NCI-H1092 treated with DMSO at 0.1 percent for 48 hours (cell line): Measurements from ENCODE around the gene MOB3B.

ENCODE experiments used
- DNase-seq: peaks from one replicate; lab custom pipeline; 2025; lab: John Stamatoyannopoulos, UW

The MOB3B gene

DNA sequence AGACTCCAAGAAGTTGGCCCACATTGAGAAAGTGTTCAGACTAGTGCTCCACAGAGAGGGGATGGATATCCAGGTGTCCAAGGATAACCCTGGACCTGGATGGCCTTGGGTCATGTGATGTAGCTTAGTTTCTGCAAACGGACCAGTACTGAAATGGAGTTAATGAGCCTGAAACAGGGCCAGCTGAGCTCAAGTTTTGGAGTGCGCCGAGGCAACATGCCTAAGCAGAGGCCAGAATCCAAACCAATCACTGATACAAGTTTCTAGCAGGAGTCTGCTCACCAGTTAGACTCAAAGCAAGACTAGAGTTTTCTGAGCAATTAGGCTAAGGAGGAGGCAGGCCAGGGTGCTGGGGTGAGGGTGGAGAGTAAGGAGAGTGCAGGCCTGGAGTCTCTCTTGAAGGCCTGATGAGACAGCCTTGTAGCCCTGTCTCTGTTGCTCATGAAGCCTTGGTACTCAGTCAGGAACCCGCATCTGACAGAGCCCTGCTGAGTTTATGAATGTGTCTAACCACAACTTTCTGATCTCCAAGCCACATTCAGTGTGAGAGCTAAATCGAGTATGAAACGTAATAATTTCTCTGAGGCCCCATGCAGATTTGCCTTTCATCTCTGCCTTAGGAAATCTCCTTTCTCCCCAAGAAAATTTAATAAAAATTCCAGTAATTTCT is 163.8 kb downstream of the MOB3B start:
- DNase-seq, result no peak

DNA sequence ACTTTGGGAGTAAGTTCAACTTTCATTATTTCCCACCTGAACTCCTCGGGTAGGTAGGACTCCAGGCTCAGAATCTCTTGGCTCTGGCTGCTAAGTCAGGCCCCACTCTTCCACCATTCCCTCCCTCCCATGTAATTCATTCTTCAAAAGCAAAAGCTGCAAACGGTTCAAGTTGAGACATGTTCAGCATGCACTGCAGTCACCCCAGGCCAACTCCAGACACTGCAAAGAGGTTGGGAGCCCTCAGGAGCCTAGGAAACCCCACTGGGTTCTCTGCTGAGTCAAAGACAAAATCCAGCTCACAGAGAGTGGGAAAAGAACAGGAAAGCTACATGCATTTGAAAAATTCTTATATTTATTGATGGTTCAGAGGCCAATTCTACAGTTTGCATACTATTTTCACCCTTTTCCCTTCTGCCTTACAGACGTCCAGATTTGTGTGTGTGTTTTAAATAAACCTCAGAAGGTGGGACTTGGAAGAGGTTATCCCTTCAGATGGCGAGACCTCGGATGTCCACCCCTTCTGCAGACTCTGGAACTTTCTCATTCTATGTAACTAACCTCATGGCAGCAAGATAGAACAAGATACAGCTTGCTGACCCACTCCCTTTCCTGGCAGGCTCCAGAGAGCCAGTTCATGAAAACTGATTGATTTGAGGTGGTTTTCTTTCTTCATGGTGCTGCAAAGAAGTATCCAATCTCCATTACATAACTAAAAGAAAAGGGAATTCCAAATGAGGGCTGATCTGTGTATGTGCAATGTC is 167.0 kb downstream of the MOB3B start:
- no peak for DNase-seq

DNA sequence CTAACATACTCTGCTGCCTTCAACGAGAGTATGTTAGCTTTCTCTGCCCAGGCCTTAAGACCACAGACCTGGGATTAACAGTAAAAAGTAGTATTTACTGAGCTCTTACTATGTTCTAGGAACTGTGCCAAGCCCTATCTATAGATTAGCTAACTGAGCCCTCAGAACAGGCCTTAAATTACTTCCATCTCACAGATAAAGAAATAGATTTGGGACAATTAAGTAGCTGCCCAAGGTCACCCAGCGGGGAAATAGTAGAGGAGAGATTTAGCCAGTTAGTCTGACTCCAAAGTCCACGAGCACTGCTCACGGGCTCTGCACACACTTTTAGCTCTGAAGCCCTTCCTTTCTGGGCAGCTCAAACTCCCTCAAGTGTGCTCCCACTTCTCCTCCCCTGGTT is 168.1 kb downstream of the MOB3B start:
- no peak for DNase-seq

- no peak for DNase-seq
Observed at GRCh38 chr9:27359763-27360162, 169.9 kb downstream of the MOB3B start.

- no peak for DNase-seq
Observed at GRCh38 chr9:27358007-27358406, 171.6 kb downstream of the MOB3B start.

DNA sequence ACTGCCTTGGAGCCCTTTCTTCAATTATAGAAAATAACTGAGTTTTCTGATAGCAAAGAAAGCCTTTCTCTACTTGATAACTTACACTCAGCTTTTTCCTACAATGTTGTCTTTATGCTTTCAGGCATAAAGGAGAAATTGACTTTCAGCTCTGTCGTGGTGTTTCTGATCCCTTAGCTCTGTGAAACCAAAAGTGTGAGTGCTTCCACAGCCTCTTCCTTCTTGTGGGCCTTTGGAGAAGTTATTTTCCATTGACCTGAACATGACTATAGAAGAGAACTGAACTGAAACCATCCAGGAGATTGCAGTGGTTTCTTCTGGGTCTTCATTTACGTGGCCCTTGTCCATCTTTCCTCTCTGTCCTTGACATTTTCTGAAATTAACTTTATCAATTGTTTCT is 173.2 kb downstream of the MOB3B start:
- no peak for DNase-seq

DNA sequence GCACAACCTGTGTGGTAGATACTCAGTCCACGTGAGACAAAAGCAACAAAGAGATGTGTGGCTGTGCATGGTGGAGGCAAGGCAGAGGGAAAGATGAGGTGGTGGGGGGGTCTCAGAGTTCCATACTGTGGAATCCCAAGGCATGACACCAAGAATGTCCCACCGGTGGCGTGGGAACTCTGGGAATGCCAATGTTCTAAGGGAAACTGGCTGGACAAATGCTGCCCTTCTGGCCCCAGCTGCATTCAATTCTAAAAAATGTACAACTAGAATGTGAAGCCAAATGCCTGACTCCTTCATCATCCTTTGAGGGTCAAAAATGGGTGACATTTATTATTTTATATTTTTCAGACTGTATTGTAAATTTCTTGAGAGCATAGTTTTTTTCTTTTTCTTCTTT is 174.4 kb downstream of the MOB3B start:
- DNase-seq, result no peak

- DNase-seq, result peak; percentile 7
Observed at GRCh38 chr9:27353474-27354229, 176.0 kb downstream of the MOB3B start.

- DNase-seq, result no peak
Observed at GRCh38 chr9:27353166-27353473, 176.5 kb downstream of the MOB3B start.

DNA sequence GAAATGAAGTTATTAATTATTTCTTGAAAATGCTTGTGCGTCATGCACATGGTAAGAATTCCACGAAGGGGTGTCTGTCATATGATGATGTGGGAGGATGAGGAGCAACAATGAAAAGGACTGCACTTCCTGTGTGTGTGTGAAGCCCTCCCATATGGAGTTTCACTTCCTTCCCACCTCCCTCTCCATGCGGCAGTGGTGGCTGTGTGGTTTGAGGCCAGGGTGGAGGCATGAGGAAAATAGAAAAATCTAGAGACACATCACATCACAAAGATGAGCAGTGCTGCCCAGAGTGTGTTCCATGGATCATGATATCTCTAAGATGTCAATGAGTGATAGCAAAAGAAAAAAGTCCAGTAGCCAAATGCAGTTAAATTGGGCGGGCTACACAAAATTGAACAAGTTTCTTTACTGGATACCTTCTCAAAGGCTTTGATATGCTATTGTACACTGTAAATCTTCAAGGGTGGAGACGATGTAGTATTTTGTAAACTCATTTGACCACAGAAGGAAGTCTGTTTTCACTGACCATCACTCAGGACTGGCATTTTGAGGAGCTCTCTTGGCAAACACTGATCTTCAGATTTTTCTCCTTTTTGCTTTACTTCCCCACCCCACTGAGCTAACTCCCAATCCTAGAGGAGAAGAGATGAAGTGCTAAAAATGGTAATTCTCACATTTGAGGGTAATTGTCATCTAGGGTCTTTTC is 177.0 kb downstream of the MOB3B start:
- no peak for DNase-seq

DNA sequence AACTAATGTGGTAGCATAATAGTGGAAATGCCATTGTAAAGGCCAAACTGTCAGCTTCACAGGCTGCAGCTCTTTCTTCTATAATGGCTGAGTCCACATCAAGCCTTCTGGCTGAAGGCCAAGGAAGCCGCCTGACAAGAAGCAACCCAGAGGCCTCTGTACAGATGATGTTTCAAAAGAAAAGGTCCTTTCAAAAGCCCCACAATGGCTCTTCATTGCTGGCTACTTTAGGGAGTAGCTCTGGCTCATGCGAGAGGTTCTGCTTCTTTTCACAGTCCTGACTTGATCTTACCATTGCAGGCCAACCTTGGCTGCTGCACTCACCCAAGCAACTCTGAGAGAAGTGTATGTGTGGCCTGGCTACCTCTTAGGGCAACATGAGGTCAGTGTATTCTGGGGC is 178.2 kb downstream of the MOB3B start:
- no peak for DNase-seq

GRCh38 chr9:27350382-27350976 is 179.1 kb downstream of the MOB3B start:
- no peak for DNase-seq

- peak; percentile 49 for DNase-seq
Observed at GRCh38 chr9:27349698-27350080, 179.9 kb downstream of the MOB3B start.

GRCh38 chr9:27348785-27349697 is 180.6 kb downstream of the MOB3B start:
- DNase-seq, result peak; percentile 49

GRCh38 chr9:27347889-27348288 is 181.7 kb downstream of the MOB3B start:
- no peak for DNase-seq

GRCh38 chr9:27344776-27345175 is 184.8 kb downstream of the MOB3B start:
- no peak for DNase-seq

DNA sequence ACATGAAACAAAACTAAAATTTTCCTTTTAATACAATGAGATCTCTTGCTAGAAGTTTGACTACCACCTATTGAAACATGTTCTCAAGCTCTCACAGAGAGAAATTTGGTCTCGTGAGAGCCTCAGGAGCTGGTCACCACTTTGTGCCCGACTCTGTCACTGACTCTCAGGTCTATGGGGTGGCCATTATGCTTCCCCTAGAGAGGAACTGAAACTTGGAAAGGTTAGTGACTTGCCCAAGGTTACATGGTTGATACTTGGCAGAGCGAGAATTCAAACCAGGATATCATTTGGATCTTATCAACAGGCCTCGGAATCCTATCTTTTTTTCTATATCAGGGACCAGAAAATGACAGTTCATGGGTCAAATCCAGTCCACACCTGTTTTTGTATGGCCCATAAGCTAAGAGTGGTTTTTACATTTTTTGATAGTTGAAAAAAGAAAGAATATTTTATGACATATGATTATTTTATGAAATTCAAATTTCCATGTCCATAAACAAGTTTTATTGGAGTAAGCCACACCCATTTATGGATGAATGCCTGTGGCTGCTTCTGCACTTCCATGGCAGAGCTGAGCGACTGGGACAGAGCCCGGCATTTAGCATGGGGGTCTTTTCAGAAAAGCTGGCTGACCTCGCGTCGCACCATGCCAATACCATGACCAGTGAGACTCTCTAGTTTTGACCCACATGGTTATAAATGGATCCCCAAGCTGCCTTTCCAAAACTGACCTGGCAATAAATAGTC is 187.9 kb downstream of the MOB3B start:
- DNase-seq, result no peak

GRCh38 chr9:27340961-27341511 is 188.6 kb downstream of the MOB3B start:
- no peak for DNase-seq

DNA sequence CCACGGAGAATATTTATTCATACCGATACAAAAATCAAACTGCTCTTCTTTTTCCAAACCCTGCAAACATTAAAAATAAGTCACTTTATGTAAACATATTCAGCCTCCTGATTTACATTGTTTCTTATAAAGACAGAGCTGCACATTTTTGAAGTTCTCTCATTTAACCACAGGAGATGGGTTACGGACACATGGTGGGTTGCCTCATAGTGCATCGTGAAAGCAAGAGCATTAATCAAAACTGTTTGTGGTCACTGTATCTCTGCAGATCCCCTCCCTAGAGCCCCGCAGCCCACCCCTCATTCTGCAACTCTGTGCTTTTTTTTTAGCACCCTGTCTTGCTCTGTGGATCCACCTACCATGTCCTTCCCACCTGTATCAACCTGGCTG is 189.3 kb downstream of the MOB3B start:
- DNase-seq, result no peak

- DNase-seq, result no peak
Observed at GRCh38 chr9:27339661-27340284, 189.8 kb downstream of the MOB3B start.
